ENCODE data around the gene FRY.

The FRY gene

GRCh38 chr13:32256243-32256642 lies 224.7 kb downstream of the FRY start:
- no peak for DNase-seq (ENCODE audit: low read depth, low spot score)

- no peak for DNase-seq (ENCODE audit: low read depth, low spot score)
Observed at GRCh38 chr13:32257649-32258048, 226.1 kb downstream of the FRY start.

- DNase-seq (ENCODE audit: low read depth, low spot score): no peak
Observed at GRCh38 chr13:32259116-32259515, 227.5 kb downstream of the FRY start.

GRCh38 chr13:32261567-32261966 lies 230.0 kb downstream of the FRY start:
- no peak for DNase-seq (ENCODE audit: low read depth, low spot score)

- no peak for DNase-seq (ENCODE audit: low read depth, low spot score)
Observed at GRCh38 chr13:32262165-32262564, 230.6 kb downstream of the FRY start.

- no peak for DNase-seq (ENCODE audit: low read depth, low spot score)
Observed at GRCh38 chr13:32262619-32263018, 231.0 kb downstream of the FRY start.

GRCh38 chr13:32264407-32264806 lies 232.8 kb downstream of the FRY start:
- DNase-seq (ENCODE audit: low read depth, low spot score): no peak

- DNase-seq (ENCODE audit: low read depth, low spot score): no peak
Observed at GRCh38 chr13:32265726-32266125, 234.2 kb downstream of the FRY start.

- DNase-seq (ENCODE audit: low read depth, low spot score): no peak
Observed at GRCh38 chr13:32266130-32266529, 234.6 kb downstream of the FRY start.

- peak; percentile 7 for DNase-seq (ENCODE audit: low read depth, low spot score)
Observed at GRCh38 chr13:32267836-32268439, 236.4 kb downstream of the FRY start.

GRCh38 chr13:32272021-32272683 lies 240.6 kb downstream of the FRY start:
- no peak for DNase-seq (ENCODE audit: low read depth, low spot score)

- DNase-seq (ENCODE audit: low read depth, low spot score): no peak
Observed at GRCh38 chr13:32277839-32278238, 246.3 kb downstream of the FRY start.

- no peak for DNase-seq (ENCODE audit: low read depth, low spot score)
Observed at GRCh38 chr13:32278426-32278825, 246.9 kb downstream of the FRY start.

- no peak for DNase-seq (ENCODE audit: low read depth, low spot score)
Observed at GRCh38 chr13:32281096-32281495, 249.5 kb downstream of the FRY start.

- no peak for DNase-seq (ENCODE audit: low read depth, low spot score)
Observed at GRCh38 chr13:32282096-32282711, 250.6 kb downstream of the FRY start.

- DNase-seq (ENCODE audit: low read depth, low spot score): no peak
Observed at GRCh38 chr13:32284927-32285632, 253.5 kb downstream of the FRY start.

- no peak for DNase-seq (ENCODE audit: low read depth, low spot score)
Observed at GRCh38 chr13:32285633-32285965, 254.0 kb downstream of the FRY start.

- no peak for DNase-seq (ENCODE audit: low read depth, low spot score)
Observed at GRCh38 chr13:32297206-32297605, 265.6 kb downstream of the FRY start.

GRCh38 chr13:32298695-32299094 lies 267.1 kb downstream of the FRY start:
- no peak for DNase-seq (ENCODE audit: low read depth, low spot score)

GRCh38 chr13:32299893-32300292 lies 268.3 kb downstream of the FRY start:
- no peak for DNase-seq (ENCODE audit: low read depth, low spot score)

GRCh38 chr13:32300406-32300805 lies 268.8 kb downstream of the FRY start:
- DNase-seq (ENCODE audit: low read depth, low spot score): no peak

- no peak for DNase-seq (ENCODE audit: low read depth, low spot score)
Observed at GRCh38 chr13:32300920-32301319, 269.3 kb downstream of the FRY start.

- DNase-seq (ENCODE audit: low read depth, low spot score): no peak
Observed at GRCh38 chr13:32302461-32302860, 270.9 kb downstream of the FRY start.

All from activated CD4-positive, CD25-positive, alpha-beta regulatory T cell treated with anti-CD3 and anti-CD28 coated beads, Interleukin-2, amount 50 U/mL, for 16 hours (primary cell).